ENCODE measurements around the gene ATP6AP2.

ATP6AP2 gene

DNA sequence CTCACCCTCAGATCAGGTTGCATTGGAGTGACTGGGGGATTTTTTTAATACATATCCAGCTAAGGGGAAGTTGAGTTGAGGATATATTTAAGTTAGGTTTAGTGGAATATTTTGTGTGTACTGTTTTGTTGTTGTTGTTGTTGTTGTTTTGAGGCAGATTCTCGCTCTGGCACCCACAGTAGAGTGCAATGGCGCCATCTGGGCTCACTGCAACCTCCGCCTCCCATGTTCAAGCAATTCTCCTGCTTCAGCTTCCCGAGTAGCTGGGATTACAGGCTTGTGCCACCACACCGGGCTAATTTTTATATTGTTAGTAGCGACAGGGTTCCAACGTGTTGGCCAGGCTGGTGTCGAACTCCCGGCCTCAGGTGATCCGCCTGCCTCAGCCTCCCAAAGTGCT lies 38.6 kb upstream of the ATP6AP2 start:
- DNase-seq = no peak
- no peak overlapping the region for H3K27ac ChIP-seq (ENCODE audit: low read depth, low read length)
- H2BK15ac ChIP-seq (replicated peaks; ENCODE audit: low read depth) = no peak overlapping the region
- H3K79me1 ChIP-seq (ENCODE audit: low read length) = no peaks in the 10 kb centered on the region
- no peaks in the 10 kb centered on the region for H3K79me2 ChIP-seq (ENCODE audit: control insufficient read depth, insufficient read depth, low read length)
- H3K56ac ChIP-seq (ENCODE audit: low read length) = no peak overlapping the region
- H3K27me3 ChIP-seq (ENCODE audit: insufficient read depth, low read length, poor library complexity) = no peaks in the 10 kb centered on the region
- WGBS (ENCODE audit: extremely low coverage, insufficient coverage, low lambda C conversion rate) = no CpG with 5 or more reads among the region's 10 CpGs
- no peak overlapping the region for H3K18ac ChIP-seq (ENCODE audit: low read length)
- no peak overlapping the region for H3K4me2 ChIP-seq (ENCODE audit: low read length)
- no peak overlapping the region for H3K9ac ChIP-seq (ENCODE audit: low read length)
- H4K8ac ChIP-seq (ENCODE audit: low read depth, low read length) = no peak overlapping the region
- no peak overlapping the region for H3K4me3 ChIP-seq (ENCODE audit: low read length)
- H3K36me3 ChIP-seq (ENCODE audit: control insufficient read depth, insufficient read depth, low read length) = no peaks in the 10 kb centered on the region
- H3K4ac ChIP-seq (ENCODE audit: low read depth, low read length) = no peak overlapping the region
- no peak overlapping the region for H3K23ac ChIP-seq (ENCODE audit: low read length)
- H3K4me1 ChIP-seq (ENCODE audit: control insufficient read depth, low read depth, low read length) = no peaks in the 10 kb centered on the region
- H2BK120ac ChIP-seq (ENCODE audit: low read depth, low read length) = no peak overlapping the region
- H2BK5ac ChIP-seq (ENCODE audit: low read length) = no peak overlapping the region
- H2AK5ac ChIP-seq (ENCODE audit: low read length) = no peak overlapping the region
- H4K5ac ChIP-seq (ENCODE audit: low read length) = no peak overlapping the region

DNA sequence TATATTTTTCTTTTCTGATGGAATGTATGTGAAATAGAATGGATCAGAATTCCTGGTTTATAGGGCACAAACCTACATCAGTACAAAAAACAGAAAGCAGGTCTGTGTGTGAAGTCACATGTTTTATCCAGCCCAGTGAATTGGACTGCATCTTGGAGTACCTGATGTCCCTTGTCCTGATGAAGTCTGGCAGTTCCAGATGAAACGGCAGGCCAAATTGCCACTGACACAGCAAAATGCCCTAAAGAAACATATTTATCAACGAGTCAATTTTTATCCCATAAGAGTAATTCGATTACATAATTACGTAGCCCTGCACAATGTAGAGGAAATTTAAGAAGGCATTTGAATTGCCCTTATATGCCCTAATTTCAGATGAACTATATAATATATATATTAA lies 37.8 kb upstream of the ATP6AP2 start:
- Histone ChIP-seq H3K4ac (ENCODE audit: low read depth, low read length) (no peak overlapping the region), H3K79me1 (ENCODE audit: low read length) (no peaks in the 10 kb centered on the region), H4K5ac (ENCODE audit: low read length) (no peak overlapping the region), H3K4me3 (ENCODE audit: low read length) (no peak overlapping the region), H3K9ac (ENCODE audit: low read length) (no peak overlapping the region), H3K27ac (ENCODE audit: low read depth, low read length) (no peak overlapping the region), H3K23ac (ENCODE audit: low read length) (no peak overlapping the region), H3K36me3 (ENCODE audit: control insufficient read depth, insufficient read depth, low read length) (no peaks in the 10 kb centered on the region), H3K4me1 (ENCODE audit: control insufficient read depth, low read depth, low read length) (no peaks in the 10 kb centered on the region), H3K18ac (ENCODE audit: low read length) (no peak overlapping the region), H2BK120ac (ENCODE audit: low read depth, low read length) (no peak overlapping the region), H3K79me2 (ENCODE audit: control insufficient read depth, insufficient read depth, low read length) (no peaks in the 10 kb centered on the region), H4K8ac (ENCODE audit: low read depth, low read length) (no peak overlapping the region), H2BK5ac (ENCODE audit: low read length) (no peak overlapping the region), H2AK5ac (ENCODE audit: low read length) (no peak overlapping the region), H2BK15ac (replicated peaks; ENCODE audit: low read depth) (no peak overlapping the region), H3K27me3 (ENCODE audit: insufficient read depth, low read length, poor library complexity) (no peaks in the 10 kb centered on the region), H3K56ac (ENCODE audit: low read length) (no peak overlapping the region), H3K4me2 (ENCODE audit: low read length) (no peak overlapping the region)
- no peak for DNase-seq
- WGBS (ENCODE audit: extremely low coverage, insufficient coverage, low lambda C conversion rate) = no CpG with 5 or more reads among the region's 4 CpGs

DNA sequence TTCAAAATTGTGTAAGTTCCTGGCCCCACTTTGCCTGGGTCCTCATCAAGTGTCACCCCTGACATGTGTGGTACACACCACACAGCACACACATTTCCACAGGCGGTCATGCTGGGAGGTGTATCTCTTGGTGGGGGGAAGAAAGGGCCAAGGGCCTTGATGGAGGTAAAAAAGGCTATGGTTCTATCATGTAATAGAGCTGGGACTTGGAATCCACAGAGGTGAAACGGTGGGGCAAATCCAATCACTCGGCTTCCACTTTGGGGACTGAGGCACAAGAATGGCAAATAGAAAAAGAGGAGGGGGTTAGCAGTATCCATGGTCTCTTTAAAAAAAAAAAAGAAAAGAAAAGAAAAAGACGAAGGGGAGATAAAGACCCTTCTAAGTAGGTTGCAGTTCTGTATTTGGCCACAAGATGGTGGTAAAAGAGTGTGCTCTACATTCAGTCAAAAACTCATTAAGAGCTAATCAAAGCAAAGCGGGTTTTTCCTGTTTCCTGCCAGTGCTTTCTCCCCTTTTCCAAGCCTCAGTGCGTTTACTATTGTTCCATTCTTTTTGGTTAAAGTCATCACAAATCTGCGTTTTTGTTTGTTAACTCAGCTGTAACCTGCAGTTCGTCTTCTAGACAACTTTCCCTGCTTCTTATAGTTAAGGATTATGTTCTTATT lies 37.0 kb upstream of the ATP6AP2 start:
- Histone ChIP-seq H3K27me3 (ENCODE audit: insufficient read depth, low read length, poor library complexity) (no peaks in the 10 kb centered on the region), H3K4me1 (ENCODE audit: control insufficient read depth, low read depth, low read length) (no peaks in the 10 kb centered on the region), H3K18ac (ENCODE audit: low read length) (no peak overlapping the region), H3K79me2 (ENCODE audit: control insufficient read depth, insufficient read depth, low read length) (no peaks in the 10 kb centered on the region), H4K8ac (ENCODE audit: low read depth, low read length) (no peak overlapping the region), H2BK120ac (ENCODE audit: low read depth, low read length) (no peak overlapping the region), H3K9ac (ENCODE audit: low read length) (no peak overlapping the region), H3K4ac (ENCODE audit: low read depth, low read length) (no peak overlapping the region), H2BK5ac (ENCODE audit: low read length) (no peak overlapping the region), H3K23ac (ENCODE audit: low read length) (no peak overlapping the region), H2AK5ac (ENCODE audit: low read length) (no peak overlapping the region), H3K4me2 (ENCODE audit: low read length) (no peak overlapping the region), H3K4me3 (ENCODE audit: low read length) (no peak overlapping the region), H3K27ac (ENCODE audit: low read depth, low read length) (no peak overlapping the region), H3K36me3 (ENCODE audit: control insufficient read depth, insufficient read depth, low read length) (no peaks in the 10 kb centered on the region), H2BK15ac (replicated peaks; ENCODE audit: low read depth) (no peak overlapping the region), H3K79me1 (ENCODE audit: low read length) (no peaks in the 10 kb centered on the region), H4K5ac (ENCODE audit: low read length) (no peak overlapping the region), H3K56ac (ENCODE audit: low read length) (peak overlapping the region; percentile 34)
- peak; percentile 81 for DNase-seq
- WGBS (ENCODE audit: extremely low coverage, insufficient coverage, low lambda C conversion rate) = no CpG with 5 or more reads among the region's 8 CpGs

DNA sequence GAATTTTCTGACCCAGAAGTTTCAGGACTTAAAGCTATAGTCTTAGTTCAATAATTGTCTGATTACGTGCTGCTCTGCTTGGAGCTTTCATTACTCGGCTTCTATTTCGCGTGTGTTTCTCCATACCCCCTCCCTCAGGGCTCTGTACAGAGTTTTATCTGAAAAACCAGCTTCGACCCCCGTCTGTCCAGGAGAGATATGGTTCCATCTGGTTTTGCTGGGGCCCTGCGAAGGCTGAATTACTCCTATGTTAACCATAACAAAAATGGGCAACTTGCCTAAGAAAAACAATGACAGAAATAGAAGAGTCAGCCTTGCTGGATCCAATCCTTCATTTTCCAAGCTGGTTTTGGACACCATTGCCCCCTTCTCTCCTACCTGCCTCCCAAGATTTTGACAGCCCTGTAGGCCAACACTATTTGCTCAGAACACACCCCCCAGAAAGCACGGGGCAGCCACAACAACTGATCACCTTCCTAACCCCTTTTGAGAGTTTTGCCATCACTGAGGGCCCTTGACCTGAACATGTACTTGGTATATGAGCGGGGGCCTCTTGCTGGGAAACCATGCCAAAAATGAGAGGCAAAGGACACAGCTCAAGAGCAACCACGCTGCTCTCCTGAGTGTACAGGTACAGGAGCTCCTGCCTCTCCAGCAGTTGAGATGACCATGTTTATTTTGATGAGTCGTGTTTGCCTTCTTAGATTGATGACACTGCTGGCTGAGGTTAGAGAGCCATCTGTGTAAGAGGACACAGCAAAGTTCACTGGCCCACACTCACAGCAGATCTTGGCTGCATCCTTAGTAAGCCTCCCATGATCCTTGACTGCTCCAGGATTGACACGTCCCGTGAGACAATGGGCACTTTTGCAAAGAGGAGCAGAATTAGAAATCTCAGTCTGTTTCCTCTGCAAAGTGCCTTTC lies 36.2 kb upstream of the ATP6AP2 start:
- no peak overlapping the region for H3K56ac ChIP-seq (ENCODE audit: low read length)
- no peaks in the 10 kb centered on the region for H3K79me1 ChIP-seq (ENCODE audit: low read length)
- no peaks in the 10 kb centered on the region for H3K79me2 ChIP-seq (ENCODE audit: control insufficient read depth, insufficient read depth, low read length)
- H3K4me3 ChIP-seq (ENCODE audit: low read length) = no peak overlapping the region
- H3K27ac ChIP-seq (ENCODE audit: low read depth, low read length) = no peak overlapping the region
- H4K5ac ChIP-seq (ENCODE audit: low read length) = no peak overlapping the region
- H2BK15ac ChIP-seq (replicated peaks; ENCODE audit: low read depth) = no peak overlapping the region
- H3K4me2 ChIP-seq (ENCODE audit: low read length) = no peak overlapping the region
- no peaks in the 10 kb centered on the region for H3K27me3 ChIP-seq (ENCODE audit: insufficient read depth, low read length, poor library complexity)
- H3K18ac ChIP-seq (ENCODE audit: low read length) = no peak overlapping the region
- no peak overlapping the region for H2AK5ac ChIP-seq (ENCODE audit: low read length)
- H4K8ac ChIP-seq (ENCODE audit: low read depth, low read length) = no peak overlapping the region
- H3K36me3 ChIP-seq (ENCODE audit: control insufficient read depth, insufficient read depth, low read length) = no peaks in the 10 kb centered on the region
- H3K4ac ChIP-seq (ENCODE audit: low read depth, low read length) = no peak overlapping the region
- no peak overlapping the region for H2BK120ac ChIP-seq (ENCODE audit: low read depth, low read length)
- no peaks in the 10 kb centered on the region for H3K4me1 ChIP-seq (ENCODE audit: control insufficient read depth, low read depth, low read length)
- no peak for DNase-seq
- no peak overlapping the region for H3K23ac ChIP-seq (ENCODE audit: low read length)
- H2BK5ac ChIP-seq (ENCODE audit: low read length) = no peak overlapping the region
- no peak overlapping the region for H3K9ac ChIP-seq (ENCODE audit: low read length)
- WGBS (ENCODE audit: extremely low coverage, insufficient coverage, low lambda C conversion rate) = no CpG with 5 or more reads among the region's 13 CpGs

DNA sequence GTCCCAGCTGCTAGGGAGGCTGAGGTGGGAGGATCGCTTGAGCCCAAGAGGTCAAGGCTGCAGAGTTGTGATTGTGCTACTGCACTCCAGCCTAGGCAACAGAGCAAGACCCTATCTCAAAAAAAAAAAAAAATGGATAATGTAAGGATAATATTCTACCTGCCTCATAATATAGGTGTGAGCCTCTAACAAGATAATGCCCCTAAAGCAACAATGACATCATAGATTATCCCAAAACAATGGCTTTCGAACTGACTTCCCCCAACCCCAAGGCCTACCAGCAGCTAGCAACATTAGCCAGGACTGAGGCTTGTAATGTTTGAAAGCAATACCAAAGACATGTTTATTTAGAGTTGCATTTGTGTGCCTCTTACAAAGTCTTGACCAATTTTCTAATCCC lies 33.9 kb upstream of the ATP6AP2 start:
- no peaks in the 10 kb centered on the region for H3K4me1 ChIP-seq (ENCODE audit: control insufficient read depth, low read depth, low read length)
- H3K36me3 ChIP-seq (ENCODE audit: control insufficient read depth, insufficient read depth, low read length) = no peaks in the 10 kb centered on the region
- no CpG with 5 or more reads among the region's 2 CpGs for WGBS (ENCODE audit: extremely low coverage, insufficient coverage, low lambda C conversion rate)
- no peak overlapping the region for H3K9ac ChIP-seq (ENCODE audit: low read length)
- no peaks in the 10 kb centered on the region for H3K27me3 ChIP-seq (ENCODE audit: insufficient read depth, low read length, poor library complexity)
- H2BK15ac ChIP-seq (replicated peaks; ENCODE audit: low read depth) = no peak overlapping the region
- no peak overlapping the region for H3K27ac ChIP-seq (ENCODE audit: low read depth, low read length)
- H2BK5ac ChIP-seq (ENCODE audit: low read length) = no peak overlapping the region
- no peak overlapping the region for H3K23ac ChIP-seq (ENCODE audit: low read length)
- H3K79me1 ChIP-seq (ENCODE audit: low read length) = no peaks in the 10 kb centered on the region
- no peak for DNase-seq
- no peaks in the 10 kb centered on the region for H3K79me2 ChIP-seq (ENCODE audit: control insufficient read depth, insufficient read depth, low read length)
- no peak overlapping the region for H3K56ac ChIP-seq (ENCODE audit: low read length)
- H3K18ac ChIP-seq (ENCODE audit: low read length) = no peak overlapping the region
- no peak overlapping the region for H2BK120ac ChIP-seq (ENCODE audit: low read depth, low read length)
- H3K4me2 ChIP-seq (ENCODE audit: low read length) = no peak overlapping the region
- no peak overlapping the region for H4K5ac ChIP-seq (ENCODE audit: low read length)
- no peak overlapping the region for H4K8ac ChIP-seq (ENCODE audit: low read depth, low read length)
- H3K4ac ChIP-seq (ENCODE audit: low read depth, low read length) = no peak overlapping the region
- no peak overlapping the region for H2AK5ac ChIP-seq (ENCODE audit: low read length)
- H3K4me3 ChIP-seq (ENCODE audit: low read length) = no peak overlapping the region
